Measurements from ENCODE around the gene CTRB1. TPM values are rescaled to one million over a fixed set of nuclear protein-coding genes. Genes with fewer than 3 reads are reported as not detected.

CTRB1 gene
- total and polyA plus RNA-seq, 2 donors, result 1.6 TPM; not detected in 1

DNA sequence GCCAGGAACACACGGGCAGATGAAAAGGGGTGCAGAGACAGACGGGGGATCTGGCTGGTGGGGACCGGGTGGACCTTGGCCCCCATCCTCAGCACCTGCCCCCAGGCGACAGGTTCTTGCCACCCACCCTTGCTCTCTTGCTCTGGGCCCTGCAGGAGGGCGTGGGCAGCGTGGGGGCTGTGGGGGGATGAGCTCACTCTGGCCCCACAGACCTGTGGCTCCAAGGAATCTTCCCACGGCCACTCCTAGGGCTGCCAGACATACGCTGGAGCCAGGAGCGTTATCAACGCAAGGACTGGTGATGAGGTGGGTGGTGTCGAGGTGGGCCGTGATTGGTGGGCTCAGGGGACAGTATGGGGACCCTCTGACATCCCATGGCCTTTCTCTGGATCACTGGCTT is 6.3 kb downstream of the CTRB1 start:
- Histone ChIP-seq H3K4me1 (ENCODE audit: insufficient read depth) (no peaks in the 10 kb centered on the region), H3K27ac (ENCODE audit: low read depth) (no peak overlapping the region), H3K4me3 (ENCODE audit: low read depth, low read length) (no peak overlapping the region), H3K36me3 (ENCODE audit: insufficient read depth) (peaks cover 3% of the 10 kb centered on the region)
- DNase-seq (ENCODE audit: extremely low spot score), result no peak
- WGBS, result 58% methylated on average over 12 of the region's 12 CpGs

DNA sequence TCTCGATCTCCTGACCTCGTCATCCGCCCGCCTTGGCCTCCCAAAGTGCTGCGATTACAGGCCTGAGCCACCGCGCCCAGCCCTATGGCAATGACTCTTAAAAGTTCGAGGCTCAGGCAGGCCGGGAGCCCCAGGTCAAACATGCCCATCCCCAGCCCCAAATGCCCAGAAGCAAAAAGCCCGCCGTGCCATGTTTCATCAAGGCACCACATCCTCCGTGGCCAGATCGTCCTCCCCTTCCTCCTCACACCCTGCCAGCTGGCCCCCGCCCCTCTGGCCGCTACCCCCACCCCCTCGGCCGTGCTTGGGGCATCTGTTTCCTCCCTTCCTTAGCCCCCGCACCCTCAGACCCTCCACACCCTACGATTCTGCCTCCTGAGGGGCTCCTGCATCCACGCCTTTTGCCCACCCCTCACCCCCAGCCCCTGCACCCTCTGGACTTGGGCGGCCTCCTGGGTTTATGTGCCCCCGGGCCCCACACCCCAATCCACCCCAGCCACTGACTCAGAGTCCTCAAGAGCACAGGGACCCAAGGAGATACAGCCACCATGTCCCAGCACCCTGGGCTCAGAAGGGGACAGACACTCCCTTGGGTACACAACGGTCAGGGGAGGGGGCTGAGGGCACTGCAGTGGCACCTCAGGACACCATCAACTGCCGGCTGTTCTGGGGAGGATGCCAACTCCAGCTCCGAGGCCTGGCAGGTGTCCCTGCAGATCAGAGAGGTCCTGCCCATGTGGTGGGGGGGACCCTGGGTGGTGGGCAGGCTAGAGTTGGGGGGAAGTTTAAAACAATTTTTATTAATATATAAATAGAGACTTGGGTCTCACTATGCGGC is 7.1 kb downstream of the CTRB1 start:
- Histone ChIP-seq H3K36me3 (ENCODE audit: insufficient read depth) (peaks cover 3% of the 10 kb centered on the region), H3K4me3 (ENCODE audit: low read depth, low read length) (no peak overlapping the region), H3K27ac (ENCODE audit: low read depth) (no peak overlapping the region), H3K4me1 (ENCODE audit: insufficient read depth) (no peaks in the 10 kb centered on the region)
- DNase-seq (ENCODE audit: extremely low spot score), result no peak
- WGBS, result 71% methylated on average over 26 of the region's 26 CpGs

DNA sequence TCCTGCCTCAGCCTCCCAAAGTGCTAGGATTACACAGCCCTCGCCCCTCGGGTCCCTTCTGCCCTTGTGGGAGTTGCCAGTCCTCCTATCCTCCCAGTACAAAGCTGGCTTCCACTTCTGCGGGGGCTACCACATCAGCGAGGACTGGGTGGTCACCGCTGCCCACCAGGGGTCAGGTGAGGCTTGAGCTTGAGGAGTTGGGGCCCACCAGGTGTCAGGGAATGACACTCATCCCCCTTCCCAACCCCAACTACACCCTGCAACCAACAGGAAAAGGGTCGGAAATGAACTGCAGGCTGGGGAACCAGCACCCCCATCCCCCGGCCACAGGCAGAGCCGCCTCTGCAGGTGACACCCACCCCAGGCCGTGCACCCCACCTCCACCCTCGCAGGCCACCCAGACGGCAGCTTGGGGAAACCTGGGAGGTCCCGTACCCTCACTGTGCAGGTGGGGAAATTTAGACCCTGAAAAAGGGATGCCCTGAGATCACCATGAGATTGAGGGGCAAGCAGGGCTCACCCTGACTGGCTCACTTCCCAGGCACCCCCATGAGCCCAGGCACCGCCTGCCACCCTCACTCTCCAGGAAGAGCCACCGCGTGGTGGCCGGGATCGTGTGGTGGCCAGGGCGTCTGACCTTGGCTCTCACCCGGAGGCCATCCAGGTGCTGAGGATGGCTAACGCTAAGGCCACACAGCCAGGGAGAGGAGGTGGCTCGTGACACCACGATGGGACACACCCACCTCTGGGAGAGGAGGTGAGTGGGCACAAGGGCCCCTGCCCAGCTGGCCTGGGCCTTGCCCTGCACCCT is 8.0 kb downstream of the CTRB1 start:
- Histone ChIP-seq H3K4me3 (ENCODE audit: low read depth, low read length) (no peak overlapping the region), H3K27ac (ENCODE audit: low read depth) (no peak overlapping the region), H3K36me3 (ENCODE audit: insufficient read depth) (peaks cover 3% of the 10 kb centered on the region), H3K4me1 (ENCODE audit: insufficient read depth) (no peaks in the 10 kb centered on the region)
- DNase-seq (ENCODE audit: extremely low spot score), result no peak
- WGBS, result 60% methylated on average over 22 of the region's 22 CpGs

DNA sequence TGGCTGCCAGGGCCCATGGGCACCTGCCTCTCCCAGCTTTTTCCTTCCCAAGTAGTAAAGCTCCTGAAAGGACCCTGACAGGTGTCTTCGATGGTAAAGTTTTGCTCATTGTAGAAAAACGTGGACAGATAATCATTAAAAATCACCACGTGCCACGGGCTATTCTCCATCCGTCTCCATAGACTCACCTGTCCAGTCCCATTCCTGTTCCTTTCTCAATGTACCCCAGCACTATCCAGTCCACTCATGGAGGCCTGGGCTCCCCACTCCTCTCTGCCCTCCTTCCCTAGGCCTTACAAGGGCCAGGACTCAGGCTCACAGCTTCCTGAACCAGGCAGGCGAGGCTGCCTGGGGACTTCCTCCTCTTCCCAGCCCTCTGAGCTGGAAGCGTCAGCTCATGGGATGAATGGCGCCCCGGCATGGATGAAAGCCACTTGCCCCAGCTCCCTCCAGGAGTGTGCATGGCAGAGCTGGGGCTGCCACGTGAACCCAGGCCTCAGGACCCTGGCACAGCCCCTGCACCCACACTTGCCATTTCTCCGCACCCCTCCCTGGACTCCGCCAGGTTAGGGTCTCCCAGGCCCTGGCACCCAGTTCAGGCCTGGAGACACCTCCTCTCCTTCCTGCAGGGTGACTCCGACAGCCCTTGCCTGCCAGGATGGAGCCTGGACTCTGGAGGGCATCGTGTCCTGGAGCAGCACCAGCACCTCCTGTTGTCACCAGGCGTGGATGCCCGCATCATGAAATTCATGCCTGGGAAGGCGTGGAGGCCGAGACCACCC is 8.8 kb downstream of the CTRB1 start:
- H3K27ac ChIP-seq (ENCODE audit: low read depth), result no peak overlapping the region
- no peaks in the 10 kb centered on the region for H3K4me1 ChIP-seq (ENCODE audit: insufficient read depth)
- 83% methylated on average over 18 of the region's 18 CpGs for WGBS
- H3K36me3 ChIP-seq (ENCODE audit: insufficient read depth), result peaks cover 3% of the 10 kb centered on the region
- no peak for DNase-seq (ENCODE audit: extremely low spot score)
- H3K4me3 ChIP-seq (ENCODE audit: low read depth, low read length), result no peak overlapping the region

DNA sequence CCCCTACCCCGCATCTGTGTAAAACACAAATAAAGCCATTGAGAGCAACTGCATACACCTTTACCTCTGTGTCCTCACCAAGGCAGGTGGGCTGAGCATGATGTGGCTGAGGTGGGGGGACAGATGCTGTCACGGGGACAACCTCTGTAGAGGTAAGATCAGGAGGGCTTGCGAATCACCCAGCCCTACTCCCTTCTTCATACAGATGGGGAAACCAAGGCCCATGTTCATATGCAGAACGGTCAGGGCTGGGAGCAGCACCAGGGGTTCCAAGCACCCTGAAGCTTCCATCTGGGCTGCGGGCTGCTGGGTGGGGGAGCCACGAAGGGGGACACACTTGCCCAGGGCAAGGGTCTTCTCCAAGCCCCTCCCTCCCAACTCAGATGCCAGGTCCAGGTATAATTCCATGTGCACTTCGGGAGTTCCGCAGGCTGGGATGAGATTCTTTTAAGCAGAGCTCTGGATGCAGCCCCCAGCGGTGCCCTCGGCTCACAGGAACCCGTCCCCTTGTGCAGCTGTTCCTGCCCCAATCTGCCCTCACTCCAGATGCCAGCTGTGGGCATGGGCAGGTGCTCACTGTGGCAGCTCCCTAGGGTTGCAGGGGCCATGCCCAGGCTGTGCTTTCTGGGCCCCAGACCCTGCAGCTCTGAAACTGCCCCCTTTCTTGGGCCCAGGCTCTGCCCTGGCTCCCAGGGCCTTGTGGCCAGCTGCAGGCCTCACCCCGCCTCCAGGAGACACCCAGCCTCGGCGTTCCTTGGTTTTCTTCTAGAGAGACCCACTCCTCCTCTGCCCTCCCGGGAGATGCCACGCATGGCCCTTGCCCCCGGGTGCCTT is 9.6 kb downstream of the CTRB1 start:
- H3K36me3 ChIP-seq (ENCODE audit: insufficient read depth), result peaks cover 3% of the 10 kb centered on the region
- WGBS, result 87% methylated on average over 17 of the region's 17 CpGs
- H3K4me3 ChIP-seq (ENCODE audit: low read depth, low read length), result no peak overlapping the region
- DNase-seq (ENCODE audit: extremely low spot score), result no peak
- H3K4me1 ChIP-seq (ENCODE audit: insufficient read depth), result no peaks in the 10 kb centered on the region
- H3K27ac ChIP-seq (ENCODE audit: low read depth), result no peak overlapping the region

DNA sequence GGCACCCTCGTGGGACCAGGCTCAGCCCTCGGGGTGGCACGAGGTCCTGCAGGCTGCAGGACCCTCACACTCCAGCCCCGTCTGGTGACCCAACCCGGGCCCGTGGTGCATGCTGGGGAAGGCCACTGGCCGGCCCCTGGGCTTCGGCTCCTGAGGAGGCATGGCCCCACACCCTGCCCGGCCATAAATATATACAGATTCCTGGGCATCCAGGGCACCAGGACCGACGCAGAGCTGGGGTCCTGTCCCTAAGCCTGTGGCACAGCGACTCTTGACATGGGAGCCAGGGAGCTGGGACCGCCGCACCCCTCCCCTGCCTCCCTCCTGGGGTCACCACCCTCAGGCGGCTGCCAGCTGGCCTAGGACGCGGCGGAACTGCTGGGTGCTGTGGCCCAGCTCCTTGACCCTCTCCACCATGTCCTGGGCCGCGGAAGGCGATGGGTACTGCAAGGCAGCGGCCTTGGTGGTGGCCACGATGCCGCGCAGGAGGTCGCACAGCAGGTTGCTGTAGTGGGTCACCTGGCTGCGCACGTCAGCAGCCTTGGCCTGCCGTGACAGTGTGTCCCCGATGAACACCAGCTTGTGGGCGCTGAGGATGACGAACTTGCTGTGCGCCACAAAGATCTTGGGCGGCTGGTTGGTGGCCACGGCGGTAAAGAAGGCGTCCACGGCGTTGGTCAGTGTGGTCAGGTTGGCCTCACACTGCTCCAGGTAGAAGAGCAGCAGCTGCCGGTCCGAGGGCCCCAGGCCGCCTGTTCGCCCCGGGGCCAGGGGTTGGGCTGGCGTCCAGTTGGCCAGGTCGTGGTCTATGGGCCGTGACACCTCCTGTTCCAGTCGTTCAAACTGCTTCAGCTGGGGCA is 10.6 kb downstream of the CTRB1 start:
- Histone ChIP-seq H3K4me3 (ENCODE audit: low read depth, low read length) (no peak overlapping the region), H3K4me1 (ENCODE audit: insufficient read depth) (no peaks in the 10 kb centered on the region), H3K27ac (ENCODE audit: low read depth) (no peak overlapping the region), H3K36me3 (ENCODE audit: insufficient read depth) (peaks cover 3% of the 10 kb centered on the region)
- DNase-seq (ENCODE audit: extremely low spot score), result no peak
- WGBS, result 91% methylated on average over 48 of the region's 48 CpGs

DNA sequence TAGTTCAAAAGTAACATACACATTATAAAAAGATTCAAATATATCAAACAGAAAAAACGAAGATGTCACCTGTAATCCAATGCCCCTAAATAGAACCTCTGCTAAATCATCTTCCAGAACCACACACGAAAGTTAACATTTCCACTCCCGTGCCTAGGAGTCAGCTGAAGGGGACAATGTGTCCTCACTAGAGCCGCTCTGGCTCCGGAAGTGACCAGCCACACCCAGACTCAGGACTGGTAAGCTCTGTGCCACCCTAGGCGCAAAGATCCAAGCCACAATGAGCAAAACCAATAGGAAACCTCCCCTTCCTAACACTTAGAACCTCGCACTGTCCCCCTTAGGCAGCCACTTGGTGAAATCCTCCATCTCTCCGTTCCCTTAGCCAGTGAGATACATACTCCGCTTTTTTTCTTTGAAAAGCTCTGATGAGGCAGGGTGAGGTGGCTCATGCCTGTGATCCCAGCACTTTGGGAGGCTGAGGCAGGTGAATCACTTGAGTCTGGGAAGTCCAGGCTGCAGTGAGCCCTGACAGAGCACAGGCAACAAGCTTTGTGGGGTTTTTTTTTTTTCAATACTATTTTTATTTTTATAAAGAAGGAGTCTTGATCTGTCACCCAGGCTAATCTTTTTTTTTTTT is 11.8 kb downstream of the CTRB1 start:
- Histone ChIP-seq H3K27ac (ENCODE audit: low read depth) (no peak overlapping the region), H3K36me3 (ENCODE audit: insufficient read depth) (peaks cover 3% of the 10 kb centered on the region), H3K4me1 (ENCODE audit: insufficient read depth) (no peaks in the 10 kb centered on the region), H3K4me3 (ENCODE audit: low read depth, low read length) (no peak overlapping the region)
- WGBS, result 85% methylated on average over 9 of the region's 9 CpGs
- no peak for DNase-seq (ENCODE audit: extremely low spot score)

DNA sequence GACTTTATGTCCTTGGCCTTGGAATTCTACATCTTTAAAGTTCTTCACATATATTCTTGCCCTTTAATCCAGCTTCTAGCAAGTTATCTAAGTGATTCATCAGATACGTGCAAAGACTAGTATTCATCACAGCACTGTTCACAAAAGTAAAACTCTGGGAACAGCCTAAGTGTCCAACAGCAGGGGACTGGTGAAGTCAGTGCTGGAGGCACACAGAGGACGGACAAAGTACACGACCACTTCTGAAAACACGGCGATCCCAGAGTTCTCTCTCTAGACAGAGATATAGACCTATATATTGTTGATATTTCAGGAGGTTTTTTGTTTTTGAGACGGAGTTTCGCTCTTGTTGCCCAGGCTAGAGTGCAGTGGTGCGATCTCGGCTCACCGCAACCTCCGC is 12.8 kb downstream of the CTRB1 start:
- Histone ChIP-seq H3K4me1 (ENCODE audit: insufficient read depth) (no peaks in the 10 kb centered on the region), H3K4me3 (ENCODE audit: low read depth, low read length) (no peak overlapping the region), H3K36me3 (ENCODE audit: insufficient read depth) (peaks cover 3% of the 10 kb centered on the region), H3K27ac (ENCODE audit: low read depth) (no peak overlapping the region)
- DNase-seq (ENCODE audit: extremely low spot score), result no peak
- WGBS, result 92% methylated on average over 11 of the region's 11 CpGs

DNA sequence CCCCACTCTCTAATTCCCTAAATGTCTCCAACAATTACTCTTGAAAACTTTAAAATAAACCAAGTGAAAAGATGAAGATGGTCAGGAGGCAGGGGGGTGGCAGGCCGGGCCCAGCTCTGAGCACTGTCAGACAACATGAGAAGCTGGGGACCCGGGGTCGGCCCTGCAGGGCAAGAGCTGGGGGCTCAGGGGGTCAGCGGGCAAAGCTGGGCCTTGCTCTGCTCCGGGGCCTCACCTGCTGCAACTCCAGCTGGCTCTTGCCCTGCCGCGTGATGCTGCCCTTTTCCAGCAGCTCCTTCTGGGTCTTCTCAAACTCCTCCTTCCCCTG is 14.8 kb downstream of the CTRB1 start:
- no peak overlapping the region for H3K27ac ChIP-seq (ENCODE audit: low read depth)
- peaks cover 3% of the 10 kb centered on the region for H3K36me3 ChIP-seq (ENCODE audit: insufficient read depth)
- DNase-seq (ENCODE audit: extremely low spot score), result no peak
- 48% methylated on average over 7 of the region's 7 CpGs for WGBS
- no peaks in the 10 kb centered on the region for H3K4me1 ChIP-seq (ENCODE audit: insufficient read depth)
- no peak overlapping the region for H3K4me3 ChIP-seq (ENCODE audit: low read depth, low read length)

DNA sequence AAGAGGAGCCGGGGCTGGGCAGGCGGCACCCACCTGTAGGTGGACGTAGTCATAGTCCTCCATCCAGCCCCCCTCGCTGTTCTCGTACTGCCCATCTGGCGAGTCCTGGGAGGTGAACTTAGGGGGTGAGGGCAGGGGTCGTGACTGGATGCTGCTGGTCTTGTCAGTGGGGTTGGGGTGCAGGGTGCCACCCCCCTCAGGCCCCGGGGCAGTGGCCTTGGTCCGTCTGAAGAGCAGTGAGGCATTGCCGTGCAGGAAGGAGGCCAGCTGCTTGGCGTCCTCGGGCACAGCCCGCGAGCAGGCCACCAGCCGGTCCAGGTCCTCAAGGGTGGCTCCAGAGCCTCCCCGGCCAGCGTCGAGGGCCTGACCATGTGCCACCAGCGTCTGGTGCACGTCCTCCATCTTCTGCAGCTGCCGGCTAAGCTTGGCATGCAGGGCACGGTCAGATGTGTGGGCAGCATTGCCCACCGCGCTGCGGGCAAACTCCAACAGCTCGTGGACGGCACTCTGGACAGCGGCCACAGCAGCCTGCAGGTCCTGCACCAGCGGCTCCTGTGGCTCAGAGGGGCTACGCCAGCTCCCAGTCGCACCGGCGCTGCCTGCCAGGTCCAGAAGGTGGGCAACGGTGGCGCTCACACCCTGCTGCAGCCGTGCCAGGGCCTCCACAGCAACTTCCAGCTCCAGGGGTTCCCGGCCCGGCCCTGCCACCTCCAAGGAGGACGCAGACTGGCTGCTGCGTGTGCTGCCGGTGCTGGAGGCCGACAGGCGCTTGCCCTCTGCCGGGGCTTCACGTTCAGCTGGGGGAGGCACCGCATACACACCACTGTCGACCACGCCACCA is 16.3 kb downstream of the CTRB1 start:
- WGBS, result 81% methylated on average over 48 of the region's 48 CpGs
- no peak overlapping the region for H3K4me3 ChIP-seq (ENCODE audit: low read depth, low read length)
- no peaks in the 10 kb centered on the region for H3K4me1 ChIP-seq (ENCODE audit: insufficient read depth)
- no peaks in the 10 kb centered on the region for H3K36me3 ChIP-seq (ENCODE audit: insufficient read depth)
- no peak overlapping the region for H3K27ac ChIP-seq (ENCODE audit: low read depth)
- DNase-seq (ENCODE audit: extremely low spot score), result no peak

DNA sequence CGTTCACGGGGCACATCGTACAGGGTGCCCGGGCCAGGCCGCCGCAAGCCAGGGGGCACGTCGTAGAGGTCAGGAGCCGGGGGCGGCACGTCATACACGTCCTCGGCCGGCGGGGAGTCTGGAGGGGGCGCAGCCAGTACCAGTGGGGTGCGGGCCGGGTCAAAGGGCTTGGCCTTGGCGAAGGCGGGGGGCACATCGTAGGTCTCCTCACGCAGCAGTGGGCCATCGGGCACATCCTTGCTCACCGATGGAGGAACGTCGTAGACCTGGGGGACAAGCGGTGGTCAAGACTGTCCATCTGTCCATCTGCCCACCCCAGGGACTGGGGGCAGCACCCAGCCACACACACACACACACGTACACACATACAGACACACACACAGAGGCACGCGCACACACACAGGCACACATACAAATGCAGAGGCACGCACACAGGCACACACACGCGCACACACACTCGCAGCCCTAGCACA is 17.0 kb downstream of the CTRB1 start:
- DNase-seq (ENCODE audit: extremely low spot score), result no peak
- no peaks in the 10 kb centered on the region for H3K4me1 ChIP-seq (ENCODE audit: insufficient read depth)
- H3K36me3 ChIP-seq (ENCODE audit: insufficient read depth), result no peaks in the 10 kb centered on the region
- no peak overlapping the region for H3K27ac ChIP-seq (ENCODE audit: low read depth)
- 90% methylated on average over 34 of the region's 34 CpGs for WGBS
- H3K4me3 ChIP-seq (ENCODE audit: low read depth, low read length), result no peak overlapping the region
